WTC11 (cell line): Measurements from ENCODE around the gene TMEFF1. TPM values are rescaled to one million over a fixed set of nuclear protein-coding genes. Genes with fewer than 3 reads are reported as not detected.
A peak's percentile ranks its signal among the peaks of the same experiment; 100 is the strongest.
"Not testable (repeated sequence)": the region's sequence is repeated elsewhere in the genome, so short reads cannot be mapped to it uniquely, and the experiment has no call there.

Source experiments
- ATAC-seq: fragments of 200-7000 bp; cut with Tn5 transposase; 2 replicates; pipeline ENCODE4 v1.10.0; 2021; ENCODE audit warnings: mild to moderate bottlenecking, moderate library complexity
- CTCF ChIA-PET: fragments of 300-600 bp; sonication (Branson Sonifier 250); formaldehyde crosslinking; loops from one replicate; lab custom pipeline; 2021; ENCODE audit warnings: antibody characterized with exemption; lab: Charles Lee
- POLR2A ChIA-PET: fragments of 350-600 bp; sonication (Branson Sonifier 250); formaldehyde crosslinking; loops from one replicate; lab custom pipeline; 2021; ENCODE audit warnings: antibody characterized with exemption; lab: Charles Lee
- DNase-seq: peaks from one replicate; pipeline ENCODE4 v3.0.0; 2021; ENCODE audit warnings: low spot score
- H3K27ac Mint-ChIP-seq: 2 replicates; pipeline ENCODE4 v1.8.0; 2021; ENCODE audit warnings: mixed read lengths
- H3K27me3 Mint-ChIP-seq: 2 replicates; pipeline ENCODE4 v1.8.0; 2021; ENCODE audit warnings: low read depth, mild to moderate bottlenecking, moderate library complexity, mixed read lengths
- H3K36me3 Mint-ChIP-seq: 2 replicates; pipeline ENCODE4 v1.8.0; 2021; ENCODE audit warnings: mixed read lengths
- H3K4me1 Mint-ChIP-seq: 2 replicates; pipeline ENCODE4 v1.8.0; 2022; ENCODE audit warnings: mixed read lengths
- H3K4me3 Mint-ChIP-seq: 2 replicates; pipeline ENCODE4 v1.8.0; 2021; ENCODE audit warnings: mild to moderate bottlenecking, moderate library complexity, mixed read lengths
- H3K9me3 Mint-ChIP-seq: 2 replicates; pipeline ENCODE4 v1.8.0; 2021; ENCODE audit warnings: mixed read lengths
- ATF1 ChIP-seq: sonication (generic); formaldehyde crosslinking; IDR thresholded peaks from 2 replicates; pipeline ENCODE4 v1.8.1; 2023; ENCODE audit warnings: mild to moderate bottlenecking, moderate library complexity, missing genetic modification reagents
- ATF2 ChIP-seq: sonication (generic); formaldehyde crosslinking; IDR thresholded peaks from 2 replicates; pipeline ENCODE4 v1.8.1; 2022; ENCODE audit warnings: low read depth, missing genetic modification reagents, borderline replicate concordance
- ATF6 ChIP-seq: sonication (generic); formaldehyde crosslinking; IDR thresholded peaks from 2 replicates; pipeline ENCODE4 v1.8.1; 2023; ENCODE audit warnings: mild to moderate bottlenecking, missing genetic modification reagents
- CBFB ChIP-seq: sonication (generic); formaldehyde crosslinking; IDR thresholded peaks from 2 replicates; pipeline ENCODE4 v1.8.1; 2022; ENCODE audit warnings: mild to moderate bottlenecking, low read depth, missing genetic modification reagents
- CREM ChIP-seq: sonication (generic); formaldehyde crosslinking; IDR thresholded peaks from 2 replicates; pipeline ENCODE4 v1.8.1; 2022; ENCODE audit warnings: mild to moderate bottlenecking, missing genetic modification reagents, moderate library complexity
- E2F1 ChIP-seq: sonication (generic); formaldehyde crosslinking; IDR thresholded peaks from 2 replicates; pipeline ENCODE4 v1.8.0; 2022; ENCODE audit warnings: mild to moderate bottlenecking, missing genetic modification reagents
- FOXP1 ChIP-seq: sonication (generic); formaldehyde crosslinking; IDR thresholded peaks from 2 replicates; pipeline ENCODE4 v1.8.0; 2022; ENCODE audit warnings: missing genetic modification reagents, mild to moderate bottlenecking, moderate library complexity, borderline replicate concordance
- GRHL2 ChIP-seq: fragments of 250-450 bp; sonication (Bioruptor Pico); IDR thresholded peaks from 2 replicates; pipeline ENCODE4 v1.8.0; 2022; ENCODE audit warnings: mild to moderate bottlenecking, moderate library complexity; ENCODE audit not compliant: insufficient replicate concordance, severe bottlenecking
- IRF1 ChIP-seq: sonication (generic); formaldehyde crosslinking; IDR thresholded peaks from 2 replicates; pipeline ENCODE4 v1.8.0; 2023; ENCODE audit warnings: missing genetic modification reagents
- MLX ChIP-seq: sonication (generic); formaldehyde crosslinking; IDR thresholded peaks from 2 replicates; pipeline ENCODE4 v1.8.1; 2023; ENCODE audit warnings: mild to moderate bottlenecking, missing genetic modification reagents, moderate library complexity
- RELA ChIP-seq: sonication (generic); formaldehyde crosslinking; IDR thresholded peaks from 2 replicates; pipeline ENCODE4 v1.8.1; 2022; ENCODE audit warnings: missing genetic modification reagents, mild to moderate bottlenecking, borderline replicate concordance
- STAT6 ChIP-seq: sonication (generic); formaldehyde crosslinking; conservative IDR thresholded peaks from 2 replicates; pipeline ENCODE4 v1.8.1; 2023; ENCODE audit warnings: mild to moderate bottlenecking, low read depth, missing genetic modification reagents, moderate library complexity
- ZMAT4 ChIP-seq: fragments of 250-450 bp; sonication (Bioruptor Pico); IDR thresholded peaks from 2 replicates; pipeline ENCODE4 v1.9.0; 2021; ENCODE audit warnings: mild to moderate bottlenecking
- ZNF532 ChIP-seq: fragments of 250-450 bp; sonication (Bioruptor Pico); IDR thresholded peaks from 2 replicates; pipeline ENCODE4 v1.9.0; 2021; ENCODE audit warnings: mild to moderate bottlenecking, borderline replicate concordance
- total RNA-seq: library from RNA; stranded (reverse); gene quantifications from 3 replicates; pipeline ENCODE4 v1.2.3, GENCODE V29; 2021

Gene TMEFF1
- total RNA-seq, 1 experiment from 2014 or later = 62.7 TPM

- H3K27me3 Mint-ChIP-seq = no peaks in the 10 kb centered on the region
- ATAC-seq = no peak
- H3K4me3 Mint-ChIP-seq = no peak overlapping the region
- TF ChIP-seq RELA (no peak), ZMAT4 (CRISPR knock-in tag) (no peak), CBFB (no peak), CREM (CRISPR knock-in tag) (no peak), ZNF532 (CRISPR knock-in tag) (no peak)
- TF ChIP-seq, all 79 proteins: peak for 0
- Mint-ChIP-seq H3K4me1 (peaks cover 4% of the 10 kb centered on the region), H3K36me3 (peaks cover 61% of the 10 kb centered on the region), H3K27ac (no peak overlapping the region), H3K9me3 (peaks cover 17% of the 10 kb centered on the region)
- DNase-seq = no peak
- ChIA-PET CTCF (no interaction called here), POLR2A (no interaction called here)
Observed at GRCh38 chr9:100521282-100521681, 48.3 kb downstream of the TMEFF1 start.

GRCh38 chr9:100525563-100525962, 52.6 kb downstream of the TMEFF1 start:
- no peak overlapping the region for H3K4me3 Mint-ChIP-seq
- no peak for ATAC-seq
- peaks cover 13% of the 10 kb centered on the region for H3K4me1 Mint-ChIP-seq
- no peak for TF ChIP-seq STAT6 (CRISPR knock-in tag)
- TF ChIP-seq FOXP1 (CRISPR knock-in tag) = no peak
- no peak for TF ChIP-seq ATF2 (CRISPR knock-in tag)
- no peak for TF ChIP-seq ATF6
- TF ChIP-seq GRHL2 = no peak
- no peak for TF ChIP-seq ATF1 (CRISPR knock-in tag)
- TF ChIP-seq MLX = no peak
- no peak for TF ChIP-seq IRF1 (CRISPR knock-in tag)
- TF ChIP-seq E2F1 (CRISPR knock-in tag) = no peak
- TF ChIP-seq, all 79 proteins: peak for 0
- no peak for DNase-seq
- H3K36me3 Mint-ChIP-seq = peaks cover 60% of the 10 kb centered on the region
- H3K9me3 Mint-ChIP-seq = peaks cover 30% of the 10 kb centered on the region
- ChIA-PET CTCF (no interaction called here), POLR2A (no interaction called here)
- H3K27ac Mint-ChIP-seq = no peak overlapping the region
- no peaks in the 10 kb centered on the region for H3K27me3 Mint-ChIP-seq

- H3K27me3 Mint-ChIP-seq, ATAC-seq, CTCF ChIA-PET: not testable (repeated sequence)
- peak; percentile 24 for DNase-seq
- Mint-ChIP-seq H3K9me3 (peaks cover 30% of the 10 kb centered on the region), H3K4me1 (peaks cover 13% of the 10 kb centered on the region), H3K4me3 (peak overlapping the region; percentile 54), H3K27ac (peak overlapping the region; percentile 91), H3K36me3 (peaks cover 49% of the 10 kb centered on the region)
- POLR2A ChIA-PET = interaction anchor here (0.7 kb wide), 1 partner anchor 608 kb away, joined by 5 read pairs; no protein-coding TSS in a partner anchor
Observed at GRCh38 chr9:100527180-100527794, 54.3 kb downstream of the TMEFF1 start.
